Measurements from ENCODE around the gene RAC3. TPM values are rescaled to one million over a fixed set of nuclear protein-coding genes. Genes with fewer than 3 reads are reported as not detected.

The RAC3 gene
- total RNA-seq, 1 experiment from 2014 or later = 84.8 TPM

DNA sequence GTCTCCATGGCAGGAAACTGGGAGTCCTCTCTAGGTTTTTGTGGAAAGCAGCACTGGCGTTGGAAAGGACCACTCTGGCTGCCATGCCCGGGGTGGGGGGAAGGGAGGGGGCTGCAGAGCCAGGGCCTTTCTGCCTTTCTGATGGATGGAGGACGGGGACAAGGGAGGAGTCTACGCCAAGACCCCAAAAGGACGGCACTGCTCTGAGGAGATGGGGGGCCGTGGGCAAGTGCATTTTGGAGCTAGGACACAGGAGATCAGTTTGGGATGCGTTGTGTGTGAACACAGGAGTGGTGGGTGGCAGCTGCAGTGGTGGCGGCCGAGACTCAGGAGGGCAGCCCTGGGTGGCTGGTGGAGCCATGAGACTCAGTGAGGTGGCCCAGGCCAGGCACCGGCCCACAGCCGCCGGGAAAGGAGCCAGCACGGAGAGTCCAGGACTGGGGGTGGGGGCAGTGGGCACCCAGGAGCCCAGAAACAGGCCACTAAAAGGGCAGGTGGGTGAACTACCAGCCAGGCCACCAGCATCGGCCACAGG lies 10.8 kb upstream of the RAC3 start:
- H3K36me3 Mint-ChIP-seq (ENCODE audit: insufficient read depth in 1 of 3, low read depth in 3 of 3) = peaks cover 3 to 12% (median 5%) of the 10 kb centered on the region in 3 experiments; a peak in 5 of 7 replicates
- no peak overlapping the region for H2AFZ ChIP-seq (ENCODE audit: low read length)
- H3K27ac ChIP-seq (ENCODE audit: insufficient read length, low read depth, low read length) = no peak overlapping the region
- no peaks in the 10 kb centered on the region for H3K9me3 ChIP-seq (ENCODE audit: control insufficient read depth, low read depth, low read length)
- WGBS (ENCODE audit: extremely low coverage, insufficient read length, low lambda C conversion rate) = no CpG with 5 or more reads among the region's 14 CpGs
- no peak overlapping the region; the same call in 1 of the 2 replicates for H3K14ac ChIP-seq (ENCODE audit: insufficient read depth, low read length)
- TF ChIP-seq, protein P1, sequence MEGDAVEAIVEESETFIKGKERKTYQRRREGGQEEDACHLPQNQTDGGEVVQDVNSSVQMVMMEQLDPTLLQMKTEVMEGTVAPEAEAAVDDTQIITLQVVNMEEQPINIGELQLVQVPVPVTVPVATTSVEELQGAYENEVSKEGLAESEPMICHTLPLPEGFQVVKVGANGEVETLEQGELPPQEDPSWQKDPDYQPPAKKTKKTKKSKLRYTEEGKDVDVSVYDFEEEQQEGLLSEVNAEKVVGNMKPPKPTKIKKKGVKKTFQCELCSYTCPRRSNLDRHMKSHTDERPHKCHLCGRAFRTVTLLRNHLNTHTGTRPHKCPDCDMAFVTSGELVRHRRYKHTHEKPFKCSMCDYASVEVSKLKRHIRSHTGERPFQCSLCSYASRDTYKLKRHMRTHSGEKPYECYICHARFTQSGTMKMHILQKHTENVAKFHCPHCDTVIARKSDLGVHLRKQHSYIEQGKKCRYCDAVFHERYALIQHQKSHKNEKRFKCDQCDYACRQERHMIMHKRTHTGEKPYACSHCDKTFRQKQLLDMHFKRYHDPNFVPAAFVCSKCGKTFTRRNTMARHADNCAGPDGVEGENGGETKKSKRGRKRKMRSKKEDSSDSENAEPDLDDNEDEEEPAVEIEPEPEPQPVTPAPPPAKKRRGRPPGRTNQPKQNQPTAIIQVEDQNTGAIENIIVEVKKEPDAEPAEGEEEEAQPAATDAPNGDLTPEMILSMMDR (conservative IDR thresholded peaks at IDR 0.05) = no peak
- H3K4me1 Mint-ChIP-seq = peaks cover 7 to 16% of the 10 kb centered on the region in 2 experiments
- H3K4me3 Mint-ChIP-seq = peak overlapping the region in 1 of 2 experiments; percentile 88; a peak in 1 of 5 replicates
- H3K79me1 ChIP-seq (ENCODE audit: insufficient read depth, low read depth, low read length, poor library complexity, severe bottlenecking) = peaks cover 5% of the 10 kb centered on the region
- H4K5ac ChIP-seq (ENCODE audit: insufficient read length, low read depth, low read length) = no peak overlapping the region
- no peak overlapping the region for H3K18ac ChIP-seq (ENCODE audit: insufficient read length, low read depth, low read length)
- H2BK5ac ChIP-seq (ENCODE audit: insufficient read length, low read length) = no peak overlapping the region
- H2BK15ac ChIP-seq (ENCODE audit: low read depth, low read length) = no peak overlapping the region
- H2BK20ac ChIP-seq (ENCODE audit: low read depth, low read length, poor library complexity, severe bottlenecking) = no peak overlapping the region
- H3K23ac ChIP-seq (ENCODE audit: insufficient read length, low read depth, low read length) = no peak overlapping the region
- H2BK12ac ChIP-seq (ENCODE audit: insufficient read length, low read depth, low read length) = no peak overlapping the region
- H3K23me2 ChIP-seq (ENCODE audit: insufficient read length, low read depth, low read length, poor library complexity, severe bottlenecking) = peaks cover 5% of the 10 kb centered on the region
- H3K27me3 Mint-ChIP-seq (ENCODE audit: low read depth) = no peaks in the 10 kb centered on the region; the same call in 1 of the 2 replicates
- H3K27ac Mint-ChIP-seq = no peak overlapping the region; a peak in 1 of 7 replicates
- DNase-seq = no peak
- H4K20me1 ChIP-seq (ENCODE audit: control insufficient read depth, insufficient read depth, insufficient read length) = no peaks in the 10 kb centered on the region
- H3T11ph ChIP-seq (ENCODE audit: low read length) = no peak overlapping the region
- H3K9ac ChIP-seq (ENCODE audit: extremely low read depth, insufficient read length, low read length) = no peak overlapping the region
- H3K4me2 ChIP-seq (ENCODE audit: insufficient read depth, insufficient read length, low read length) = no peak overlapping the region
- no peak overlapping the region for H4K8ac ChIP-seq (replicated peaks; ENCODE audit: insufficient read length, low read depth, low read length)
- no peak overlapping the region for H3K4ac ChIP-seq (ENCODE audit: low read depth, low read length)
- H2AK5ac ChIP-seq (ENCODE audit: insufficient read length, low read length) = no peak overlapping the region
- no peak overlapping the region for H4K91ac ChIP-seq (ENCODE audit: insufficient read length, low read depth, low read length)
- H2BK120ac ChIP-seq (ENCODE audit: low read depth, low read length, poor library complexity, severe bottlenecking) = no peak overlapping the region
- H3K27me3 ChIP-seq (ENCODE audit: insufficient read depth, low read length) = no peaks in the 10 kb centered on the region
- no peaks in the 10 kb centered on the region for H3K79me2 ChIP-seq (ENCODE audit: insufficient read depth, low read length)
- H3K9me3 Mint-ChIP-seq = no peaks in the 10 kb centered on the region
- H3K56ac ChIP-seq (ENCODE audit: insufficient read length, low read depth, low read length) = no peak overlapping the region
- H3K4me1 ChIP-seq (ENCODE audit: insufficient read depth, low read length) = no peaks in the 10 kb centered on the region

Measured in H9 (cell line).